ENCODE measurements around the gene GRIN2A.

DNA sequence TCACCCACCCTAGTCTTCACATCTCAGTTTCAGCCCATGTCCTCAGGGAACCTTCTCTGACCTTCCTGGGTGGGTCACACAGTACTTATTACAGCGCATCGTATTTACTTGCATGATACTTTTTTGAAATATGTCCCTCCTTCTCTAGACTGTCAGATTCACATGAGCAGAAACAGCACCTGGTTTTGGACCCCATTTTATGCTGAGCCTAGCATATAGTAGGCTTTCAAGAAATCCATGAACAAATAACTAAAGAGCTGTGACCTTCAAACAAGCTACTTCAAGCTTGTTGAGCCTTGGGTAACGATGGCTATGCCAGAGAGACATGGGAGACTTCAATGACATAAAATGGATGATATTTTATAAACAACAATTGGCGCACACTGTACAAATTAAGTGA is 150.3 kb downstream of the GRIN2A start:
- TF ChIP-seq, protein P1, sequence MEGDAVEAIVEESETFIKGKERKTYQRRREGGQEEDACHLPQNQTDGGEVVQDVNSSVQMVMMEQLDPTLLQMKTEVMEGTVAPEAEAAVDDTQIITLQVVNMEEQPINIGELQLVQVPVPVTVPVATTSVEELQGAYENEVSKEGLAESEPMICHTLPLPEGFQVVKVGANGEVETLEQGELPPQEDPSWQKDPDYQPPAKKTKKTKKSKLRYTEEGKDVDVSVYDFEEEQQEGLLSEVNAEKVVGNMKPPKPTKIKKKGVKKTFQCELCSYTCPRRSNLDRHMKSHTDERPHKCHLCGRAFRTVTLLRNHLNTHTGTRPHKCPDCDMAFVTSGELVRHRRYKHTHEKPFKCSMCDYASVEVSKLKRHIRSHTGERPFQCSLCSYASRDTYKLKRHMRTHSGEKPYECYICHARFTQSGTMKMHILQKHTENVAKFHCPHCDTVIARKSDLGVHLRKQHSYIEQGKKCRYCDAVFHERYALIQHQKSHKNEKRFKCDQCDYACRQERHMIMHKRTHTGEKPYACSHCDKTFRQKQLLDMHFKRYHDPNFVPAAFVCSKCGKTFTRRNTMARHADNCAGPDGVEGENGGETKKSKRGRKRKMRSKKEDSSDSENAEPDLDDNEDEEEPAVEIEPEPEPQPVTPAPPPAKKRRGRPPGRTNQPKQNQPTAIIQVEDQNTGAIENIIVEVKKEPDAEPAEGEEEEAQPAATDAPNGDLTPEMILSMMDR (IDR thresholded peaks at IDR 0.05; ENCODE audit: poor library complexity, severe bottlenecking): no peak
- TF ChIP-seq POLR2AphosphoS5 (IDR thresholded peaks at IDR 0.05): no peak
- no peak for TF ChIP-seq EZH2 (IDR thresholded peaks at IDR 0.05; ENCODE audit: borderline replicate concordance, insufficient read depth, low read length, poor library complexity, severe bottlenecking)
- TF ChIP-seq SMC3 (conservative IDR thresholded peaks at IDR 0.05; ENCODE audit: poor library complexity): no peak
- TF ChIP-seq TAF1 (IDR thresholded peaks at IDR 0.05; ENCODE audit: low read depth): no peak
- no peak for TF ChIP-seq RAD21 (conservative IDR thresholded peaks at IDR 0.05)
